ENCODE data around the gene HOXB8.

The HOXB8 gene

DNA sequence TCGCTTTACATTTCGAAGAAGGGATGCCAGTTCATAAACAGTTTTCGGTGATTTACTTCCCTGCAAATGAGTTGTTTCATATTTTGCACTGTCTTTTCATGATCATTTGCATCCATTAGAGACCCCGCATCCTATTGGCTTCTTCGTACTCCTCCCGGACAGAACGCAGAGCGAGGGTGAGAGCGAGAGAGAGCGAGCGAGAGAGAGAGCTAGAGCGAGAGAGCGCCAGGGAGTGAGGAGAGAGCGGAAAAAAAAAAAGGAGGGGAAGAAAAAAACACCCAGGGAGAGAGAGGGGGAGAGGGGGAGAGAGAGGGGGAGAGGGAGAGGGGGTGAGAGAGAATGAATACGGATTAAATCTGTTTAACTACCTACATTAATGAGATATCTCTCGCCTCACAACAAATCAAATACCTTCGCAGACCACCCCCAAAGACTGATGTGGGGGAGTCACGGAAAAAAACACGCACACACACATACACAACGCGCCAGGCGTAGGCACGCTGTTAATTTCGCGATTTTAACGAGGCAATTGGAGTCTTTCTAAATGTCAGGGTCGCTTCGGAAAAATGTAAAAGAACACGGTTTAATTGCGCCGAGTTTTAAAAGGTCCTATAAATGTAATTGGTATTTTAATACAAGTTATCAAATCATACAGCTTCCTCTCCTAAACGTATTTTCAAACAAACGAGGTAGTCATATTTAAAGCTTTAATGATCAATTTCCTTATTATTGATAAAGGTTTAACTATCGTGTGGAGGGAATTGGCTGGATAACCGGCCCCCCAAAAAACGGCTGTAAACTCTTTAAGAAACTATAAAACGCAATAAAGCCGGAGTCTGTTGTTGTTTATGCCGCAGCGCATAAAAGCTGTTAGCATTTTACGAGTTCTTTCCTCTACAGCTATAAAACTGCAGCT, at the start of gene HOXB8:
Gene HOXB8, minus strand, starts transcription at position 246 of the 916 bp plus-strand sequence. CDS start 588 bp downstream, outside the sequence.
- DNase-seq (ENCODE audit: low read depth) = no peak

DNA sequence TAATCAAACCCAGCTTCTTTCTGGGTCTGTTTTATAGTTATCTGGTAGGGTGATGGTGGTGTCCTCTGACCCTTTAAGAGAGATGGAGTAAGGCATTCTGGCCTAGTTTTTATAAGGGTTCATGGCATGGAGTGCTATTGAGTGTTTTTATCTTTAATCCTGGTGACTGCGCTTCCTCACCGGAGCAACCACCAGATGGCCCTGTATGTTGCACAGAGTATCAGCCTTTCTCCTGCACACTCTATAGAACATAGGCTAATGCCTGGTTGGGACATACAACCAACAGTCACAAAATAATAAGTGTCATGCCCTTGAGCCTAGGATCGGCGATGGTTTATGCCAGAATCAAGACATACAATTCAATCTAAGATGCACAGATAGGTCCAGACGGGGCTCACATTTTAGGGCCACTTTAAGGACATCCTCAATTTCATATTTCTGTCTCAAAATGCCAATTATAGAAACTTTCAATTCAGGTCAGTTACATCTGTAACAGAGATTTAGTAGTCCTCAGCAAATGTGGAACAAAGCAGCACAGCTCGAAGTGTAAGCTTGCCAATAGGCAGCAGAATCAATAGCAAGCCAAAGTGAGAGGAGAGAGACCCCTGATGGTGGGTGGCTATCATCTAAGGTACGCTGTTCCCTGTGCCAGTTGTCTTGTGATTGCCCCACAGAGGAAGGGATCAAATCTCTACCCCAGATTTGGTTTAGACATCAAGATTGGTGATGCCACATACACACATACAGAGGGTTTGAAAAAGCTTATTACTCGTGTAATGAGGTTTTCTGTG, 48.2 kb upstream of the HOXB8 start:
- no peak for DNase-seq (ENCODE audit: low read depth)

DNA sequence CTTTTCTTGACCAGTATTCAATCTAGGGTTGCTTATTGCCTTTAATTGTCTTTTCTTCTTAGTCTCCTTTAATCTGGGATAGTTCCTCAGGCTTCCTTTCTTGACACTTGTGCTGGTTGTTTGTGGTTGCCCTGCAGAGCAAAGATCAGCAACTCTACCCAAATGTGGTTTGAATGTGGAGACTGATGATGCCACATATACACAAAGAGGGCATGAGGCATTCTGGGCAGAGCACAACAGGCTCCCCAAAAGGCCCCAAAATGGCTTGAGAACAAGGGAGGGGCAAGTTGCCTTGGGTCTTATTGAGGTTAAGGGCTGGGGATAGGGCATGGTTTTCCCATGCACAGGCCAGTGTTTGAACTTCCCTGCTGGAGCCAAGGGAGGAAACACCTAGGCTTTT, 40.8 kb upstream of the HOXB8 start:
- DNase-seq (ENCODE audit: low read depth) = no peak

DNA sequence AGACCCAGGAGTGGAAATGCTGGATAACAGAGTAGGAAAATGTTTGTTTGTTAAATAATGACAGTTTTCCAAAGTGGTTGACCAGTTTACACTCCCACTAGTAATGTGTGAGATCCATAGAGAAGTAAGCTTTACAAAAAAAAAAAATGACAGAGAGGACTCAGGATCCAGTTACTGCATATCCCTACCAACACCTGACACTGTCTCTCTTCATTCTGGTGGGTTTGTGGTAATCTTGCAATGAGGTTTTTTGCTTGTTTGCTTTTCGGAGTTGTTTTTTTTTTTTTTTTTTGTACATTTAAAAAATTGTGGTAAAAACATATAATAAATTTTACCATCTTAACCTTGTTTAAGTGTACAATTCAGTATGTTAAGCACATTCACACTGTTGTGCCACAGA, 34.6 kb upstream of the HOXB8 start:
- no peak for DNase-seq (ENCODE audit: low read depth)

DNA sequence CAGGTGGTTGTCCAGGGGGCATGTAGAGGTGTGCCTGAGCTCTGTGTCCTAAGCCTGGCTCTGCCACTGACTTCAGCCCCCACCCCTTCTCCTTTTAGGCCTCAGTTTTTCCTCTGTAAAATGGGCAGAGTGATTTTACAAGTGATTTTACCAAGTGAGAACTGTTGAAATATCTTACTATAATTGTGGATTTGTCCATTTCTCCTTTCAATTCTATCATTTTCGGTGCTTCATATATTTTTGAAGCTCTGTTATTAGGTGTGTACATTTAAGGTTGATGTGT, 32.8 kb upstream of the HOXB8 start:
- DNase-seq (ENCODE audit: low read depth) = no peak

DNA sequence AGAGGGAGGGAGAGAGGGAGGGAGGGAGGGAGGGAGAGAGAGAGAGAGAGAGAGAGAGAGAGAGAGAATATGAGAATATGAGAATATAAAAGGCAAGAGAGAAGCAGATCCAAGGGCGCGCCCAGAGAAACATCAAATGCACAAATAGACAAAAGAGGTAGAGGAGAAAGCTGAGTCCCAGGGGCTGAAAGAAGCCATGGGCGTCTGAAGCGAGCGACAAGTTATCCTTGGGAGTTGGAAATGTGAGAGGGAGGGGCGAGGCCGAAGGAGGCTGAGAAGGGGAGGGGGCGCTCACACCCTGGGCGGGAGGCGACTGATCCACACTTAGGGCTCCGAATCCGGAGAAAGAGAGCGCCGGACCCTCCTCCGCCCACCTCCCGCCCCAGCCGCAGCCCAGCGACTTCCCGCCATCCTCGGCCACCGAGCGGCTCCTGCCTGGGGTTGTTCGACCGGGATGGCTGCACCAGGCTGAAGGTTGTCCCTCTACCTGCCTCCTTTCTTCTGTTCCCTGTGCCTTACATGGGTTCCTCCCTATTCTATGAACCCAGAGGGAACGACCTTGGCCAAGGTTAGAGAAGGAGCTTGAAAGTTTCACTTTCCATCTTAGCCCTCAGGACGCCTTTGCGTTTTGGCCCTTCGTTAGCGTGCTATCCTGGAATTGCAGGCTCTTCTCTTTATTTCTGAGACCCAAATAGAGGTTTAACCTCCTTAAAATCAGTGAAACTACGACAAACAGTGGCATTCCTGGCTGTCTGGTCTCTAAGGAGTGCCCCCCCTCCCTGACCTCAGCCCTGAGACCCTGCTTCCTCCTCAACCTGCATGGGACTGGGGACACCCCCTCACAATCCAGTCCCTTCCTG, 32.2 kb upstream of the HOXB8 start:
- no peak for DNase-seq (ENCODE audit: low read depth)

DNA sequence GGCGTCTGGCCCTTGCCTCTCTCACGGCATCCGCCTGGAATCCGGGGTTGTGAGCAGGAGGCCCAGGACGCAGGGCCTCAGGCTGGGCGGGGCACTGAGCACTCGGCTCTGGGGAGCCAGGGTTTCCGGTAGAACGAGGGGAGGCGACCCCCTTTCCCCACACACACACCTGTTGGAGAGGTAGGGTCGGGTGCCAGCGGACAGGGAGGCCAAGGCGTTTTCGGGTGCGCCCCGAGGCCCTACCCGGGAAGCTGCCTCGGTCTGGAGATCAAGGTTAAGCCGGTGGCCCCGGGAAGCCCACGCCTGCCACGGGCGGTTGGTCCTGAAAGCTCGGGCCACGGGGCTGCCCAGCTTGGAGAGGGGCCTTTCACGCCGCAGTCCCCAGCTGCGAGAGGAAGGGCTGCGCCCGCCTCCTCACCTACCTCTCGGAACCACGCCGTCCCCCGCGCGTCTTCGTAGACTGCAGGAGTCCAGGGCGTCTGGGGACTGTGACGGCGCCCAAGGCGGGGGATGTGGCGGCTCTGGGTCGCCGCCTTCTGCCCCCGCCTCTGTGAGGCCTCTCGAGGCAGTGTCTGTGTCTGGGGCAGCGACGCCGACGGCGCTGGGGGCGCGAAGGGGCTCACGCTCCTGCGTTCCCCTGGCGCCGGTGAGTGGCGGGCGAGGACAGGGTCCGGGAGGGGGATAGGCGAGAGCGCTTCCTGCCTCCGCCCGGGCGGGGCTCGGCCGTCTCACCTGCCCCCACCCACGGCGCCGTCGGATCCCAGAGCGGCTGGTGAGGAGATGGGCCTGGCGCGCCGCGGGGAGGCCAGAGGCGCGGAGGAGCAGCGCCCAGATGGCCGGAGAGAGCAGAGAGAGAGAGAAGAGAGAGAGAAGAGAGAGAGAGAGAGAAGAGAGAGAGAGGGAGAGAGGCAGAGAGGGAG, 31.4 kb upstream of the HOXB8 start:
- DNase-seq (ENCODE audit: low read depth) = no peak

DNA sequence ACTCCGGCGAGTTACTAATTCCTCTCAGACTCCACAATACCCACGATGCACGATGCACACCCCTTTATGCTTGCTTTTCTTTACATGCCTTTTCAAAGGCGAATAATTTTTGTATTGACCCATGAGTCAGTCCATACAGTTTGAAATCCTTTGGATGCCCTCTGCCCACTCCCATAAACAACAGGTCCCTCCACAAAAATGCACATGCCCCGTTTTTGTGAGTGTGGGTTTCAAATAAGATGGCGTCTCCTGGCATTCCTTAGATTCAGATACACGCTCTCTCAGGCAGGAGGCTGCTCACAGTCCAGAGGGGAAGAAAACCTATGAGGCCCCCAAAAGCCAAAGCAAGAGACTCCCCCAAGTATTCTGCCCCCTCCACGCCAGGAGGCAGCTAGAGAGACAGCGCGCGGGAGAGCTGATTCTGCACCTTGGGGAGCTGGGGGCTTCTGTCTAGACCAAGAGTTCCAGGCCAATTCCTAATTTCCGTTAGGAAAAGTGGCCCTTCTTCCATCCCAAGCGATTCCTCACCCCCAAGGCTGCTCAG, 30.6 kb upstream of the HOXB8 start:
- DNase-seq (ENCODE audit: low read depth) = no peak

DNA sequence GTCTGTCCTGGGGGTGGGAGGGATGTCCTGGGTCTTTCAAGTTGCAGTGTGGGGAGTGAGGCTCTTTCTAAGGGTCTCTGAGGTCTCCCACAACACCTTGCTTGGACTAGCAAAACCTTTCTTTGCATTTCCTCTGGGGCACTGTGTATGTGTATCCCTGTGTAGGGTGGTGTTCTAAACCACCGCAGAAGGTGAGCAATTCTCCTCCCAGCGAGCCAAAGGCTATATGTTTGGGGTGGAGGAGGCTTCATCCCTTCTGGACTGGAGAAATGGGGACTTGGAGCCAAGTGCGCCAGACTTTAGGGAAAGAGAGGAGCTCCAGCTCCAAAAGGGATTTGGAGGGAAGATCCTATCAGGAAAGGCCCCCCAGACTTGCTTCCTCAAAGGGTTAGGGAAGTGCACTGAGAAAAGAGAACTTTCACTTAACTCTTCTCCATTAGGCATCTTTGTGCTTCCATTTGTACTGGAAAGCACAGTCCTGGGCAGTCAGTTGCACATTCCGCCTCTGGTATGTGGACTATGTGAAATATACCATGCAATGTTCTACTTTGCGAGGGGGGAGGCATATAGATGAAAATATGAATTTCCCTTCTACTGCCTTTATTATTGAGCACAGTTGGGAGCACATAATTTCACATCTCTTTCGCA, 29.9 kb upstream of the HOXB8 start:
- no peak for DNase-seq (ENCODE audit: low read depth)

DNA sequence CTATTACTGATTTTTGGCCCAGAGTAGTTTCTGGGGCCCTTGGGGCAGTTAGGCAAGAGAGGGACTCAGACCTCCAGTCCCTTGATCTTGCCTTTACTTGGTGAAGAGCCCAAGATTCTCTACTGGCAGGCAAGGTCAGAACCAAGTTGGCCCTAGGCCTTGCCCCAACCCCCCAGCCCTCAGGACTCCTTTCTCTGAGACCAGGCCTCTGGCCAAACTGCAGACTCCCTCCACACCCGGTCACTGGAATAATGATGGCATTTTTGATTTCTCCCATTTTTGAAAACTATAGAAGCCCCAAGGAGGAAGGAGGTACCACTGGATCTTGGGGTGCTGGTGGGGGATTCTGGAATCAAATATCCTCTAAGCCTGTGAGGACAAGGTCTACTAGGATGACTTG, 29.1 kb upstream of the HOXB8 start:
- no peak for DNase-seq (ENCODE audit: low read depth)

DNA sequence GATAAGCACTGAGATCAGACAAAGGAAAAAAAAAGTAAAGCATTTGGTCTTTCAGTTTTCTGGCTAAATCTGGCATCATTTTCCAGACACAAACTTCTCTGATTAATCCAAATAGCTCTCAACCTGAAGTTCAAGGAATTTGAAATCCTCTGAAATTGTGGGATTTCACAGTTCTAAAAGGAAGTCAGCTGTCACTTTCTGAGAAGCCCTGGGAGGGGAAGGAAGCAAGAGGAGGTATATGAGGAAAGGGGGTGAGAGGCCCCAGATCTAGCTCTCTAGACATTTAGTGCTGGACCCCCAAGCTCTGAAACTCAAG, 28.6 kb upstream of the HOXB8 start:
- no peak for DNase-seq (ENCODE audit: low read depth)

DNA sequence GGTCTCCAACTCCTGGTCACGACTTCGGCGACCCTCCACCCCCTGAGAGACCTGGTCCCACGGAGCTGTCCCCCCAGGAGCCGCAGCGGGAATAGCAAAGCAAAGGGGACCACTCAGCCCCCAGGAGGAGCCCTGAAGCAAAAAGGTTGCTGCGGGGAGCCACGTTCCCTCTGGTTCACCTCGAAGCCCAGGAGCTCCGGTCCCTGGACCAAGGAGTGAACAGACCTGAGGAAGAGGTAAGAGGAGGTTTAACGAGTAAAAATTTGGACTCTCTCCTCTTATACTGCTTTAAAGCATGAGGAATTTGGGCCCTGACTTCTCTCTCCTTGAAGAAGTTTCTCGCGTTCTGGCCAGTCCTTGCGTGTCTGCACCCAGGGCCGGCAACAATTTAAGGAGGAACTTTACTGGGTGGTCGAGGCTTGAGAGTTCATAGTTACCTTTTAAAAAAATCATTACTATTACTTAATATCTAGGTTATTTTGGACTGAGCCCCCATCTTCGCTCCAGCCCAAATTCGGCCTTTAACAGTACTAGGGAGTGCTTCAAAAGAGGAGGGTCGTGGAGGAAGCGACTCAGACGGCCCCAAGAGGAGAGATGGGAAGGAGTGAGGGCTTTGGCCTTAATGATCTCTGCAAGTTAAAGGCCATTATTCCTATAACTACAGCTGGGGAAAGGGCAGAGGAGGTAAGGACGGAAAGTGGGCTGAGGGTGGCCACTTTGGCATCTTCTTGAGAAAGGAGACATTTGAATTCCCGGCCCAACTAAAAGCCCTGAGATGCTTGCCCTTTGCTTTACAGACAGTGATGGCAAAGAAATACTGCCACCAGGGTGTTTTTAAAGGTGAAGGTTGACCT, 28.0 kb upstream of the HOXB8 start:
- DNase-seq (ENCODE audit: low read depth) = no peak

DNA sequence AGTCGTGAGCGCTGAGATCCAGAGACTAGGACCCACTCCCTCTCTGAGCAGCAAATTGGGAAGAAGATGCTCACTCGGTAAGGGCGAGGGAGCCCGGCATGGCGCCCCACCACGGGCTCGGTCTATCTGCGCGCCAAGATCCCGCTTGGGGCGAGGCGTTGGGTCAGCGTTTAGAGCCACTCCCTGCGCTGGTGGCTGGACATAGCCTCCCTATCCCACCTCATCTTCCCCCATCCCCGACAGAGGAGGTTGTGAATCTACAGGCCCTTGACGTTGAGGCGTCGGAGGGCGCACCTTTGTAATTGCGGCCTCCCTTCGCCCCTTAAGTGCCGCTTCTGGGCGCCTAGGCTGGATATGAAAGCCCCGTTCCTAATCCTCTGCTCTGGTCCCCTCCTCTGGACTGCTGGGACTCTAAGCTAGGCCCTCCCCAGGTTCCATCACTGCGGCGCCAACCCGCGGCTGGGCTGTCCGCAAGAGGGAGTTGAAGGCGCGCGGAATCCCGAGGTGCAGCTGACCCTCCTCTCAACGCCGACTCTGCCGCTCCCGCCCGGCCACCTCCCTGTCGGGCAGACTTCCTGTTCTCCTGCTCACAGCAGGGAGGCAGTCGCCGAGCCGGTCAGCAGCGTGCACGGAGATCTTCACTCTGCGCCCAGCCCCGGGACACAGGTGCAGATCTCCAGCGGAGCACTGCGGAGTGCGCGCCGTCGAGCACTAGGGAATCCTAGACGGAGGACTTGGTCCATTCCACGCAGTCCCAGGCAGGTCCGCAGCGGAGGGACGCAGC, 27.2 kb upstream of the HOXB8 start:
- no peak for DNase-seq (ENCODE audit: low read depth)

DNA sequence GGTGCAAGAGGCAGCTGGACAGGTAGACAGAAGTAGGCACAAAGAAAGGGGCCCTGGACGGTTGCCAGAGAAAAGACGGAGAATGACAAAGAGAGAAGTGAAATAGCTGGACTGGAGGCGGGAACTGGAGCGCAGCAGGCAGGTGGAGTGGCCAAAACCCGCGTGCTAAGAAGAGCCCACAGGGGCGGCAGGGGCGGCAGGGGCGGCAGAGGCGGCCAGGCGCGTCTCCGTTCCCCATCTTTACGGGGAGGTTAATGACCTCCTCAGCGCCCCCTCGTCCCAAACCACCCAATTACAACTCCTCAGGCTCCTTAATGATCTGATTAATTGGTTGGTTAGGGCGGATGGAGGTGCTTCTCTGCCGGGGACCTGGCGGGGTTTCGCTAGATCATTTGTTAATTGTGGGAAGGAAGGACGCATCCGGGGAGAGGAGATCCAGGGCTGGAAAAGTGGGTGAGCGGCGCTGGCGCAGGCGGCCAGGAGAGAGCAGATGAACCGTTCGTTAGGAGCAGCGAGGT, 26.5 kb upstream of the HOXB8 start:
- DNase-seq (ENCODE audit: low read depth) = no peak

DNA sequence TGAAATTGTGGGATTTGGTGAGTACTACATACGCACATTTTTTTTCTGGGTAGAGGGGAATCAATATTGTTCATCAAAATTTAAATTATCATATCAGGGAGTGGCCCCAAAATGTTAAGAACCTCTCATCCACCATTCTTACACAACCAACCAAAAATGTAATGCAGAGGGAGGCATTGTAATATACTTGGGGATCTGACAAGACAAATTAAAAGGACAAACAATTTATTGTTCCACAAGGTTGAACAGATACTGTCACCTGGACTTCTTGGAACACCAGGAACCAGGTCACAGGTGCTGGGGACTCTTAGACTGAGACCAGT, 25.7 kb upstream of the HOXB8 start:
- no peak for DNase-seq (ENCODE audit: low read depth)

DNA sequence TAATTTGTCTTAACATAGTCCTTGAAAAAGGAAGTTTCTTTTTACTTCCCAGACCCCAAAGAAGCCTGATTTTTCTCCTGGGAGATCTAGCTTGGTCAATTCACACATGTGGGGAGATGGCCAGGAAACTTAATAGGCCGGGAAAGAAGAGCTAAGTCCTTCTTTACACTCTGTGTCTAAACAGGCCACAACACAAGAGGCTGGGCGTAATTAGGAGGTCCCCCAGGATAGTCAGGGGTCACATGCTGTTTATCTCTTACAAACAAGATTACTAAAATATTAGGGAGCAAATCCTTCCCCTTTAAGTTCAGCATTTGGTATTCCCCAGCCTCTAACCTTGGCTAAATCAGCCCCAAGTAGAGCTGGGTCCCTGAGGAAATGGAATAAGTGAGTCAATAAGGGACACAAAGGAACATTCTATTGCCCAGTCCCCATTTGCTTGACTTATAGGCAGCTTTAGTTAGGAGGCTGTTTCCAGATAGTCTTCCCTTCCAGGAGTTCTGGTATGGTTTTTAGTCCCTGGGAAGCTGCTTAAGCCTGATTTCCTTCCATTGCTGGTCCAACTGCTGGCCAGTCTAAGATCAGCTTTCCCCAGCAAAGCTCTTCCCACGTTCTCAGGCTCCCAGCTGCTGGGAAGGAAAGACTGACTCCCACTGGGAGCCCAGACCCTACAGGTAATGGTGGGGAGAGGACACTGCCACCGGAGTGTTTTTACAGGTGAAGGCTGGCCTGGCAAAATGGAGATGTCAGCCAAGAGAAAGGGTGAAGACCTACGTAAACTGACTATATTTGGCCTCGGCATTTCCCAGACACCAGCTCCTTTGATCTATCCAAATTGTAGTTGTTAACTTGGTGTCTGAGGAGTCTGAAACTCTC, 25.1 kb upstream of the HOXB8 start:
- DNase-seq (ENCODE audit: low read depth) = no peak

DNA sequence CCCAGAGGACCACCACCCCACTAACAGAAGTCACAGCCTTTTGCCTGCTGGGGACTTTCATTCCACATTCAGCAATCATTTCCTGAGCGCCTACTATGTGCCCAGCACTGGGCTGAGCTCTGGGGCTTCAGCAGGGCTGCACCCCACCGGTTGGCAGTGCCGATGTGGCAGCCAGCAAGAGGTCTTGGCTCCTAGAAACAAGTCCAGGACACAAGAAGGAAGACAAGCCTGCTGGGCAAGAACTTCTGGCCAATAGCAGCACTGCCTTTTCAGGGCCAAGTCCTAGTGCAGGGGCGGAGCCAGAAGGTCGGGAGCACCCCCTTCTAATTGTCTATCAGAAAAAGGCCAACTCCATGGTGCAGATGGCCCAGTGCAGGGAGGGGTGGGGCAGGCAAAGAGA, 24.0 kb upstream of the HOXB8 start:
- no peak for DNase-seq (ENCODE audit: low read depth)

Data from HS-27A (cell line).